ENCODE measurements around the gene GPR22. TPM values are rescaled to one million over a fixed set of nuclear protein-coding genes. Genes with fewer than 3 reads are reported as not detected.

GPR22 gene
- total RNA-seq, 1 experiment from 2014 or later, result not detected

- DNase-seq, result no peak
- no CpG with 5 or more reads among the region's 1 CpG for WGBS (ENCODE audit: extremely low coverage, insufficient read length, low lambda C conversion rate)
- Histone ChIP-seq H3K4me1 (ENCODE audit: insufficient read depth, low read length) (no peaks in the 10 kb centered on the region), H3K23ac (ENCODE audit: insufficient read length, low read depth, low read length) (no peak overlapping the region), H3K14ac (ENCODE audit: insufficient read depth, low read length) (no peak overlapping the region), H2BK20ac (ENCODE audit: low read depth, low read length, poor library complexity, severe bottlenecking) (no peak overlapping the region), H3K4ac (ENCODE audit: low read depth, low read length) (no peak overlapping the region), H3K79me2 (ENCODE audit: insufficient read depth, low read length) (no peaks in the 10 kb centered on the region), H3K9me3 (ENCODE audit: control insufficient read depth, low read depth, low read length) (no peaks in the 10 kb centered on the region), H2AFZ (ENCODE audit: low read length) (no peak overlapping the region), H3K27ac (ENCODE audit: insufficient read length, low read depth, low read length) (no peak overlapping the region), H3K9ac (ENCODE audit: extremely low read depth, insufficient read length, low read length) (no peak overlapping the region), H3K23me2 (ENCODE audit: insufficient read length, low read depth, low read length, poor library complexity, severe bottlenecking) (no peaks in the 10 kb centered on the region), H4K8ac (replicated peaks; ENCODE audit: insufficient read length, low read depth, low read length) (no peak overlapping the region), H3K56ac (ENCODE audit: insufficient read length, low read depth, low read length) (no peak overlapping the region), H2BK12ac (ENCODE audit: insufficient read length, low read depth, low read length) (no peak overlapping the region), H3K79me1 (ENCODE audit: insufficient read depth, low read depth, low read length, poor library complexity, severe bottlenecking) (no peaks in the 10 kb centered on the region), H3K4me2 (ENCODE audit: insufficient read depth, insufficient read length, low read length) (no peak overlapping the region), H2BK5ac (ENCODE audit: insufficient read length, low read length) (no peak overlapping the region), H2BK120ac (ENCODE audit: low read depth, low read length, poor library complexity, severe bottlenecking) (no peak overlapping the region), H4K91ac (ENCODE audit: insufficient read length, low read depth, low read length) (no peak overlapping the region), H4K5ac (ENCODE audit: insufficient read length, low read depth, low read length) (no peak overlapping the region), H2BK15ac (ENCODE audit: low read depth, low read length) (no peak overlapping the region), H3T11ph (ENCODE audit: low read length) (no peak overlapping the region), H3K27me3 (ENCODE audit: insufficient read depth, low read length) (no peaks in the 10 kb centered on the region), H4K20me1 (ENCODE audit: control insufficient read depth, insufficient read depth, insufficient read length) (no peaks in the 10 kb centered on the region), H2AK5ac (ENCODE audit: insufficient read length, low read length) (no peak overlapping the region), H3K18ac (ENCODE audit: insufficient read length, low read depth, low read length) (no peak overlapping the region)
- peaks cover 4 to 5% of the 10 kb centered on the region in 2 experiments; a peak in 2 of 4 replicates for H3K4me1 Mint-ChIP-seq
- H3K27ac Mint-ChIP-seq, result no peak overlapping the region
- 0 out of 7 replicates have a peak, but pooled peaks cover 0 to 1% (median 0%) of the 10 kb centered on the region in 3 experiments for H3K36me3 Mint-ChIP-seq (ENCODE audit: insufficient read depth in 1 of 3, low read depth in 3 of 3)
- no peak overlapping the region for H3K4me3 Mint-ChIP-seq
- H3K27me3 Mint-ChIP-seq (ENCODE audit: low read depth), result no peaks in the 10 kb centered on the region
- H3K9me3 Mint-ChIP-seq, result no peaks in the 10 kb centered on the region
- TF ChIP-seq CTCF (conservative IDR thresholded peaks at IDR 0.05), result no peak
These were observed 18.9 kb upstream of the GPR22 start for GRCh38 chr7:107450970-107451369.

Measured in H9 (cell line).